DND-41 (cell line): ENCODE measurements around the gene LIMS1.

Experiments
- ATAC-seq: fragments of 200-7000 bp; cut with Tn5 transposase; 3 replicates; pipeline ENCODE4 v1.9.1; 2021; ENCODE audit warnings: low read depth; ENCODE audit not compliant: insufficient read depth
- DNase-seq: peaks from one replicate; pipeline ENCODE4 v3.0.0-alpha.2; 2020
- H2AFZ ChIP-seq: 2 replicates; pipeline ENCODE4 v1.6.0; 2012; ENCODE audit warnings: low read depth, low read length
- H3K27ac ChIP-seq: 2 replicates; pipeline ENCODE4 v1.5.1; 2012; ENCODE audit warnings: low read length, inconsistent platforms
- H3K27me3 ChIP-seq: fragments of 200-600 bp; sonication (generic); 2 replicates; pipeline ENCODE4 v1.6.0; 2012; ENCODE audit warnings: low read length, mild to moderate bottlenecking, inconsistent platforms; ENCODE audit not compliant: insufficient read depth, poor library complexity
- H3K36me3 ChIP-seq: 2 replicates; pipeline ENCODE4 v1.5.1; 2012; ENCODE audit warnings: low read length, inconsistent platforms; ENCODE audit not compliant: insufficient read depth
- H3K4me1 ChIP-seq: 2 replicates; pipeline ENCODE4 v1.5.1; 2012; ENCODE audit warnings: mild to moderate bottlenecking, low read length; ENCODE audit not compliant: insufficient read depth
- H3K4me2 ChIP-seq: 2 replicates; pipeline ENCODE4 v1.6.0; 2012; ENCODE audit warnings: mild to moderate bottlenecking, moderate library complexity, low read length, inconsistent platforms; ENCODE audit not compliant: insufficient read depth
- H3K4me3 ChIP-seq, 2 experiments: fragments of 200-600 bp in 1 of 2; shearing (Covaris generic) in 1 of 2; 2 replicates each; pipeline ENCODE4 v1.5.1; 2012 to 2016; ENCODE audit warnings: inconsistent platforms in 2 of 2, low read length in 2 of 2, mild to moderate bottlenecking in 2 of 2, low read depth in 1 of 2, moderate library complexity in 1 of 2
- H3K79me2 ChIP-seq: 2 replicates; pipeline ENCODE4 v1.6.0; 2012; ENCODE audit warnings: low read length, inconsistent platforms; ENCODE audit not compliant: insufficient read depth
- H3K9ac ChIP-seq: 2 replicates; pipeline ENCODE4 v1.6.0; 2012; ENCODE audit warnings: low read depth, mild to moderate bottlenecking, inconsistent platforms, low read length, moderate library complexity
- H3K9me3 ChIP-seq: 2 replicates; pipeline ENCODE4 v1.5.1; 2012; ENCODE audit warnings: low read length, moderate library complexity, mild to moderate bottlenecking, inconsistent platforms; ENCODE audit not compliant: insufficient read depth, severe bottlenecking
- H4K20me1 ChIP-seq: 2 replicates; pipeline ENCODE4 v1.6.0; 2012; ENCODE audit warnings: low read length; ENCODE audit not compliant: insufficient read depth
- CTCF ChIP-seq: IDR thresholded peaks from 2 replicates; pipeline ENCODE4 v1.5.1; 2012; ENCODE audit warnings: borderline replicate concordance, low read length, moderate library complexity, mild to moderate bottlenecking; ENCODE audit not compliant: poor library complexity, severe bottlenecking; ENCODE audit errors: extremely low read depth
- EZH2 ChIP-seq: IDR thresholded peaks from 3 replicates; pipeline ENCODE4 v1.6.1; 2012; ENCODE audit warnings: borderline replicate concordance, low read depth, mild to moderate bottlenecking, moderate library complexity, low read length, inconsistent platforms; ENCODE audit not compliant: severe bottlenecking

The LIMS1 gene

GRCh38 chr2:108614659-108615058, 80.4 kb downstream of the LIMS1 start:
- peaks cover 5% of the 10 kb centered on the region; the same call in 1 of the 2 replicates for H3K79me2 ChIP-seq
- ATAC-seq (no peak), DNase-seq (no peak)
- no peak overlapping the region for H3K27ac ChIP-seq
- no peaks in the 10 kb centered on the region for H3K9me3 ChIP-seq
- no peaks in the 10 kb centered on the region for H3K36me3 ChIP-seq
- H3K4me1 ChIP-seq: peaks cover 18% of the 10 kb centered on the region
- H4K20me1 ChIP-seq: peaks cover 17% of the 10 kb centered on the region; the same call in 1 of the 2 replicates
- no peak overlapping the region for H3K4me2 ChIP-seq
- H2AFZ ChIP-seq: no peak overlapping the region
- H3K4me3 ChIP-seq: no peak overlapping the region
- TF ChIP-seq EZH2 (no peak), CTCF (no peak)
- H3K27me3 ChIP-seq: no peaks in the 10 kb centered on the region
- H3K9ac ChIP-seq: no peak overlapping the region

GRCh38 chr2:108615480-108616090, 81.3 kb downstream of the LIMS1 start:
- Histone ChIP-seq H3K9me3 (no peaks in the 10 kb centered on the region), H3K27me3 (no peaks in the 10 kb centered on the region), H3K4me2 (no peak overlapping the region), H3K4me1 (peaks cover 23% of the 10 kb centered on the region), H3K27ac (no peak overlapping the region), H3K9ac (no peak overlapping the region), H3K36me3 (no peaks in the 10 kb centered on the region), H2AFZ (no peak overlapping the region), H3K4me3 (no peak overlapping the region), H4K20me1 (peaks cover 17% of the 10 kb centered on the region; the same call in 1 of the 2 replicates), H3K79me2 (peaks cover 7% of the 10 kb centered on the region; the same call in 1 of the 2 replicates)
- ATAC-seq (no peak), DNase-seq (no peak)
- TF ChIP-seq EZH2: no peak
- no peak for TF ChIP-seq CTCF

GRCh38 chr2:108616318-108616717, 82.0 kb downstream of the LIMS1 start:
- no peaks in the 10 kb centered on the region for H3K9me3 ChIP-seq
- no peak overlapping the region for H3K9ac ChIP-seq
- H3K27me3 ChIP-seq: no peaks in the 10 kb centered on the region
- no peak overlapping the region for H3K4me3 ChIP-seq
- DNase-seq (no peak), ATAC-seq (no peak)
- no peaks in the 10 kb centered on the region for H3K36me3 ChIP-seq
- no peak overlapping the region for H2AFZ ChIP-seq
- H3K4me2 ChIP-seq: no peak overlapping the region
- H3K79me2 ChIP-seq: peaks cover 7% of the 10 kb centered on the region; the same call in 1 of the 2 replicates
- no peak for TF ChIP-seq EZH2
- TF ChIP-seq CTCF: no peak
- peaks cover 21% of the 10 kb centered on the region; the same call in 1 of the 2 replicates for H4K20me1 ChIP-seq
- peaks cover 30% of the 10 kb centered on the region for H3K4me1 ChIP-seq
- H3K27ac ChIP-seq: no peak overlapping the region
